HG02642 (cell line): ENCODE measurements around the gene PSENEN.
"Not testable (repeated sequence)": the region's sequence is repeated elsewhere in the genome, so short reads cannot be mapped to it uniquely, and the experiment has no call there.

Source experiments
- ATAC-seq: cut with Tn5 transposase; IDR thresholded peaks from one replicate; pipeline ENCODE4 v1.9.1; 2021; ENCODE audit warnings: mild to moderate bottlenecking; ENCODE audit not compliant: unreplicated experiment, poor library complexity

Gene PSENEN

DNA sequence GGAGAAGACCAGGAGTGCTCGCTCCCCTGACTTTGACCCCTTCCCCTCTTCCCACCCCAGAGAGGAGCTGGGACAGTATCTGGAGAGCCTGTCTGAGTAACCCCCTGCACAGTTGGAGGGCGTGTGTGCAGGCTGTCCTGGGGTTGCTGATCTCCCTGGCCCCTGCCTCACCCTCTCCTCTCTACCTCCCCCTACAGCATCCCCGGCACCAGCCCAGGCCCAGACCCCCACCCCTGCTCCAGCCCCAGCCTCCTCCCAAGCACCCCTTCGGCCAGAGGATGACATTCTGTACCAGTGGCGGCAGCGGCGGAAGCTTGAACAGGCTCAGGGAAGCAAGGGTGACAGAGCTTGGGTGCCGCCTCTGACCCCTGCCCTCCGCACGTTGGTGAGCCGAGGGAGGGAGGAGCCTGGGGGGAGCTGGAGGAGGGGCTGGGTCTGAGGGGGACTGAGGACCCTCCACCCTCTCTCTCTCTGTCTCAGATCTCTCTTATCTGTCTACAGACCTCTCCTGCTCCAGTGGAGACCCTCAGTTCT is 21.2 kb downstream of the PSENEN start:
- ATAC-seq: no peak

- ATAC-seq: no peak
Observed at GRCh38 chr19:35767288-35768081, 22.0 kb downstream of the PSENEN start.

DNA sequence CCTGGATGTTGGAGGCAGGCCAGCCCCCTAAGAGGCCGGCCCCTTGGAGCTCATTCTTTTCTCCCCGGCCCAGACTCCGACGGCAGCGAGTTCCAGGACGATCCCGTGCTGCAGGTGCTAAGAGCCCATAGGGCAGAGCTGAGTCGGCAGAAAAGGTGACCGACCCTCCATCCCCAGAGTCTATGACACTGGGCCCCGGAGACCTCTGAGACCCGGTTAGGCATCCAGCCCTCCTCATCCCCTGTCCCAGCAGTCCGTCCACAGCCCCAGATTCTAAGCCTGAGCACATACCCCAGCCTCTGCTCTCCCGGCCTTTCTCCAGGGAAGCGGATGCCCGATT is 22.6 kb downstream of the PSENEN start:
- ATAC-seq: no peak

DNA sequence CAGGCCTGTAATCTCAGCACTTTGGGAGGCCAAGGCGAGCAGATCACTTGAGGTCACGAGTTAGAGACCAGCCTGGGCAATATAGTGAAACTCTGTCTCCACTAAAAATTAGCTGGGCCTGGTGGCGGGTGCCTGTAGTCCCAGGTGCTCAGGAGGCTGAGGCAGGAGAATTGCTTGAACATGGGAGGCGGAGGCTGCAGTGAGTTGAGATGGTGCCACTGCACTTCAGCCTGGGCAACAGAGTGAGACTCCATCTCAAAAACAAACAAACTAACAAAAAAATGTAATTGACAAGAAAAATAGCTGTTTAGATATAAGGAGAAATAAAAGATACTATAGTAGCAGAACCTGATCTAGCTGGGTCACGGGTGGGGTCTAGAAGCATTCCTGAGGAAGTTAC is 26.9 kb downstream of the PSENEN start:
- not testable (repeated sequence) for ATAC-seq

DNA sequence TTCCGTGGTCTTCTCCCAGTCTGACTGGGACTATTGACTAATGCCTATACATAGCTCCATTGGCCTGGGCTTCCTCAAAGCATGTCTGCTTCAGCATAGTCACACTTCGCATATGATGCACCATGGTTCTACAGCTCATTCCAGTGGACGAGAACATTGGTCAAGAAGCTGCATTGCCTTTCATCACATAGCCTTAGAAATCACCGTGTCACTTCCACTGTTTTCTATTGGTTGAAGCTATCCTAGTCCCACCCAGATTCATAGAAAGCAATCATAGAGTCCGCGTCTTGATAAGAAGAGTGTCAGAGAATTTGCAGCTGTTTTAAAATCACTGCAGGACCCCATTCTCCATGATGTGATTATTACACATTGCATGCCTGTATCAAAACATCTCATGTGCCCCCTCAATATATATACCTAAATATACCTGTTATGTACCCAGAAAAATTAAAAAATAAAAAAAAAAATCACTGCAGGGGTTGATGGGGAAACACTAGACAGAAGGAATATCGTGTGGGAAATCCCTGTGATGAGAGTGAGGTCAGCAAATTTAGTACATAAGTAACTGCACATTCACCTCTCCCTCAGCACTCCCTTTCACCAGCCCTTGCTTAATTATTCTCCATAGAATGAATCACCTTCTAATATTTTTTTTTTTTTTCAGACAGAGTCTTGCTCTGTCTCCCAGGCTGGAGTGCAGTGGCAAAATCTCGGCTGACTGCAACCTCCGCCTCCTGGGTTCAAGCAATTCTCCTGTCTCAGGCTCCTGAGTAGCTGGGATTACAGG is 27.8 kb downstream of the PSENEN start:
- ATAC-seq: no peak

- no peak for ATAC-seq
Observed at GRCh38 chr19:35774274-35775045, 29.0 kb downstream of the PSENEN start.

DNA sequence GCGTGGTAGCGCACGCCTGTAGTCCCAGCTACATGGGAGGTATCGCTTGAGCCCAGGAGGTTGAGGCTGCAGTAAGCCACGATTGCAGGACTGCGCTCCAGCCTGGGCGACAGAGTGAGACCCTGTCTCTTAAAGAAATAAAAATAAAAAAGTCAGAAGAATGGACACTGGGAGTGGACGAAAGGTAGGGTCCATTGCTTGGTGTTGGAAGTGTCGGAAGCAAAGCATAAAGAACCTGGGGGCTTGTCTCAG is 29.5 kb downstream of the PSENEN start:
- no peak for ATAC-seq

DNA sequence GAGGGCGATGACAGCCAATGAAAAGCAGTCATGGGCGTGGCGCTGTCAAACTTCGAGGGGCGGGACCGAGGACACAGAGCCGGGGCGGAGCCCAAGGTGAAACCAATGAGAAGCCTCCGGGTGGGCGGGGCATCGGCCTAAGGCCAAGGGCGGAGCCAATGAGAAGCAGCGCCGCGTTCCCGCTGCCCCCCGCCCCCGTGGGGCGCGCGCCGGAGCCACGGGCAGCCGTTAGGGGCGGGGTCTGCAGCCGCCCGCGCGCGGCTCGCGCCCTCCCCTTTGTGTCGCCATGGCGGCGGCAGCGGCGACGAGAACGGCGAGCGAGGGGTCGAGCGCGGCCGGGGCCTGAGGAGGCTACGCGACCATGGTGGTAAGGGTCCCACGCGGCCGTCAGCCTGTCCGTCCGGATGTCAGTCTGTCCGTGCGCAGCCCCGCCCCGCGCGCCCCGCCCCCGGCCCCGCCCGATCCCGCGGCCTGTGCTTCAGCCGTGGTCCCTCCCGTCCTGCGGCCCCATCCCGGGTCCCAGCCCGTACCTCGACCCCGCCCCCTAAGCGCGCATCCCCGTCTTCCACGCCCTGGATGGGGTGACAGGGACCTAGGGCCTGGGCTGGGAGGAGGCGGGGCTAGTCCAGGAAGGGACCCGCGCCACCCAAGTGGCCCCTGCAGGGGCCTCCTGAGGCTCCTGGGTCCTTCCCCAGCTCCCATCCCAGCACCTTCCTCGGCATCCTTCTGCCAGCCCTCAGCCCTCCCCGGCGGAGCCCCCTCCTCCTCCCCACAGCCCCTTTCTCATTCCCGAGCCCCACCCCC is 30.0 kb downstream of the PSENEN start, which contains the start of gene ARHGAP33:
TSS of gene ARHGAP33 (plus strand) at position 267 of the 804 bp plus-strand sequence. CDS start at position 362, 95 bp downstream.
- peak; percentile 92 for ATAC-seq

- ATAC-seq: no peak
Observed at GRCh38 chr19:35776102-35776788, 30.8 kb downstream of the PSENEN start.

- no peak for ATAC-seq
Observed at GRCh38 chr19:35777086-35777841, 31.8 kb downstream of the PSENEN start.

DNA sequence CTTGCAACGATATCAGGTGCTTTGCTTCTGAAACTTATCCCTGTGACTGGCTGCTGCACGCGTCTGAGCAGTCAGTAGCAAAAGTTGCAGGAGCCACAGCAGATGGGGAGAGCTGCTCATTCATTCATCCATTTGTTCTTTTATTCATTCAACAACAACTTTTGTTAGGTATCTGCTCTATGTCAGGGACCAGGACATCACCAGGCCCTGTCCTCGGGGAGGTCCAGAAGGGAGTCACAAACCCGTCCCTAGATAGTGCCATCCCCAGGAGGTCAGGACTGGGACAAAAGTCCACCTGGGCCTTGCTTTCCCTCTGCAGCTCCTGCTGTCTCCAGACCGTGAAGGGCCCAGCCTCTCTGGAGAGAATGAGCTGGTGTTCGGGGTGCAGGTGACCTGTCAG is 32.5 kb downstream of the PSENEN start:
- ATAC-seq: no peak

DNA sequence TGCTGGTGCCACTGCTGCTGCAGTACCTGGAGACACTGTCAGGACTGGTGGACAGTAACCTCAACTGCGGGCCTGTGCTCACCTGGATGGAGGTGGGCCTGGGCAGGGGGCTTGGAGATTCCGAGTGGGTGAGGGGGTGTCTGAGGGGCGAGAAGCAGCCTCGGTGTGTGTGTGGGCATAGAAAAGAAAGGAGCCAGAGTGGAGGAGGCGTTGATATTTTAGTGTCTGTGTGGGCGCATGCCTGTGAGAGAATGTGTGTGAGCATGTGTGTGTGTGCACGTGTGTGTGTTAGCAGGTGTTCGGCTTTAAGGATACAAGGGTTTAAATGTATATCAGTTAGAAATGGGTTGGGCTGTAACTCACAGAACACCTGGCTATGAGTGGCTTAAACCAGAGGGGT is 33.6 kb downstream of the PSENEN start:
- ATAC-seq: no peak

- ATAC-seq: no peak
Observed at GRCh38 chr19:35780058-35780457, 34.6 kb downstream of the PSENEN start.

DNA sequence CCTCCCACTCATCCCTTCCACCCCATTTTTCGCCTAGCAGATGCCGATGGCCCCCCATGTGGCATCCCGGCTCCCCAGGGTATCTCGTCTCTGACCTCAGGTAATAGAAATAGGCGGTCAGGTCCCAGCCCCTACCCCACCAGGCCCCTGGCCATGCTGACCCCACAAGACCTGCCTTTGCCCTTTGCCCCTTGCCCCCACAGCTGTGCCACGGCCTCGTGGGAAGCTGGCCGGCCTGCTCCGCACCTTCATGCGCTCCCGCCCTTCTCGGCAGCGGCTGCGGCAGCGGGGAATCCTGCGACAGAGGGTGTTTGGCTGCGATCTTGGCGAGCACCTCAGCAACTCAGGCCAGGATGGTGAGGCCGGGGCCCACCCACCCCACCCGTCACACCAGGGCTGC is 35.3 kb downstream of the PSENEN start:
- no peak for ATAC-seq

DNA sequence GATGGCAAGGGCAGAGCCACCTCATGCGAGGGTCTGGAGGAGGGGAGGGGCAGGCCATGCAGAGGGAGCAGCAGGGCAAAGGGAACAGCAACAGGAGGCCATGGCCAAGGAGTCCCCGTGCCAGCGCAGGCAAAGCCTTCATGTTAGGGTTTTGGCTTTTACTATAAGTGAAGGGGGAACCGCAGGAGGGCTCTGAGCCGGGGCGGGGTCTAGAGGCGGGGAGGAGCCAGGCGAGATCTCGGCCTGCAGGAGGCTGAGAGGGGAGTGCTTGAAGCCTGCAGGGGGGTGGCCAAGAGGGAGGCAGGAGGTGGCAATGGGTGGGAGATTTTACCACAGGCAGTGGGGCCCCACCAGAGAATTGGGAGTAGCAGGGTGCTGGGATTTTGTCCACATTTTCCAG is 36.2 kb downstream of the PSENEN start:
- ATAC-seq: no peak

DNA sequence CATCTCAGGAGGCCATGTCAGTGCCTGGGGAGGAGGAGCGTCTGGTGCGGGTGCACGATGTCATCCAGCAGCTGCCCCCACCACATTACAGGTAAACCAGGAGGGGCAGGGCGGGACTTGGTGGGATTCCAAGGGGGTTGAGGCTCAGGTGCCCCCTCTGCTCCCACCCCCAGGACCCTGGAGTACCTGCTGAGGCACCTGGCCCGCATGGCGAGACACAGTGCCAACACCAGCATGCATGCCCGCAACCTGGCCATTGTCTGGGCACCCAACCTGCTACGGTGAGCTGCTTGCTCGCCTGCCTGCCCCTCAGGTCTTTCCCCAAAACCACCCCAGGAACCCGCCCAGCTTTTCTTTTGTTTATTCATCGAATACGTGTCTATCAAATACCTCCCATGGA is 37.1 kb downstream of the PSENEN start:
- ATAC-seq: no peak

DNA sequence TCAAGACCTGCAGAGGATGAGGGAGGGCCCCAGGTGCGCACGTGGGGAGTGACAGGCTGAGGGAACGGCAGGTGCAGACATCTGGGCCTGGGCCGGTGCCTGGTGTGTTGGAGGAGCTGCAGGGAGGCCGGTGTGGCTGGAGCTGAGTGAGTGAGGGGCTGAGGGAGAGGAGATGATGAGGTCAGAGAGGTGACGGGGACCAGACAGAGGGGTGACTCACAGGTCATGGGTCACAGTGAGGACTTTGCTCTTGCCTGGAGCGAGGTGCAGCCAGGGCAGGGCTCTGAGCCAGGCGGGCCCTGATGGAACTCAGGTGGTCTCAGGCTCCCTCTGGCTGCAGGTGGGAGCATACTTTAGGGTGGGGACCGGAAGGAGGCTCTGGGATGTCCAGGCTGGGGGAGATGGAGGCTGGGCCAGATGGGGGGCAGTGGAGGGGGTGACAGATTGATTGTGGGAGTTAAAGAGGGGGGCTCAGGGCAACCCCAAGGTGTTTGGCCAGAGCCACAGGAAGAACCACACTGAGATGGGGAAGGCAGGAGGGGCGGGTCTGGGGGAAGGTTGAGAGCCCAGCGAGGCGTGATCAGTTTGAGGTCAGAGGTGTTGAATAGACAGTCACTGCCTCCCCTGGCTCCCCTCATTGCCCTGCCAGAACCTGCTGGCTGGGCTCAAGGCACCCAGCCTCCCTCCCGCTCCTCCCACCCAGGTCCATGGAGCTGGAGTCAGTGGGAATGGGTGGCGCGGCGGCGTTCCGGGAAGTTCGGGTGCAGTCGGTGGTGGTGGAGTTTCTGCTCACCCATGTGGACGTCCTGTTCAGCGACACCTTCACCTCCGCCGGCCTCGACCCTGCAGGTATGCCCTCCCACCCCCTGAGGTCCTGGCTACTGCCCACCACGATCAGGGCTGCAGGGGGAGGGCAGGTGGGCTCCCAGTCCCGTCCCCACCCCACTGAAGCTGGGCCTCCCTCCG is 38.3 kb downstream of the PSENEN start:
- no peak for ATAC-seq
